Uterus (tissue), 2 donors: Measurements from ENCODE around the gene ZNF516.

Experiments used
- CTCF ChIP-seq, 4 experiments: fragments of 200-600 bp in 2 of 4; fragments of 450-650 bp in 2 of 4; sonication (generic) in 2 of 4; IDR thresholded peaks; one replicate each; pipeline ENCODE4 v1.5.1; 2016 to 2019; ENCODE audit warnings: antibody characterized with exemption in 4 of 4, mild to moderate bottlenecking in 2 of 4, moderate library complexity in 1 of 4
- POLR2A ChIP-seq, 2 donors: fragments of 450-650 bp; IDR thresholded peaks; one replicate each; pipeline ENCODE4 v1.6.1; 2016; ENCODE audit warnings: antibody characterized with exemption in 2 of 2, mild to moderate bottlenecking in 1 of 2, moderate library complexity in 1 of 2

- TF ChIP-seq POLR2A (IDR thresholded peaks at IDR 0.05) (peak in 1 of 2 donors; percentile 26), CTCF (IDR thresholded peaks at IDR 0.05) (no peak)
Observed at GRCh38 chr18:76412010-76412817, 82.8 kb downstream of the ZNF516 start.
